HepG2 (cell line): ENCODE results near the gene SCAPER. TPM values are rescaled to one million over a fixed set of nuclear protein-coding genes. Genes with fewer than 3 reads are reported as not detected.

ENCODE experiments used
- ATAC-seq: fragments of 200-7000 bp; cut with Tn5 transposase; 3 replicates; pipeline ENCODE4 v1.9.1; 2020; ENCODE audit warnings: mild to moderate bottlenecking, moderate library complexity
- BruUV-seq: library from RNA; stranded (reverse); fragments of 400-500 nt; replicated peaks from 2 replicates; lab custom pipeline; 2021; lab: Mats Ljungman, UMichigan
- CTCF ChIA-PET: fragments of 300-600 bp; formaldehyde crosslinking; extraction: SDS; loops from one replicate; lab custom pipeline; 2021; ENCODE audit warnings: low total read pairs, inconsistent platforms, low intra/inter-chr PET ratio; lab: Yijun Ruan, JAX
- POLR2A ChIA-PET: fragments of 350-600 bp; sonication (Branson Sonifier 250); formaldehyde crosslinking; loops from one replicate; lab custom pipeline; 2020; ENCODE audit warnings: antibody characterized with exemption, inconsistent platforms; lab: Yijun Ruan, JAX
- DNase-seq: peaks from one replicate; pipeline ENCODE4 v3.0.0-alpha.2; 2015; ENCODE audit warnings: low spot score
- FAIRE-seq: peaks from 3 replicates; lab custom pipeline; 2011; peaks lifted over from hg19 to GRCh38; lab: Jason Lieb, UNC
- H2AFZ ChIP-seq: one replicate; pipeline ENCODE4 v1.6.1; 2011; ENCODE audit warnings: low read length, inconsistent platforms
- H3K27ac ChIP-seq: fragments of 300-600 bp; 3 replicates; pipeline ENCODE4 v1.8.0; 2011; ENCODE audit warnings: mixed run types, mild to moderate bottlenecking, mixed read lengths, low read length, inconsistent platforms; ENCODE audit not compliant: insufficient read depth; ENCODE audit errors: extremely low read length
- H3K27me3 ChIP-seq, 2 experiments: fragments of 200-600 bp in 1 of 2; 2 replicates in 1 of 2; 3 replicates in 1 of 2; pipeline versions ENCODE4 v1.6.0 to v1.8.0; 2011; ENCODE audit warnings: low read length in 2 of 2, mild to moderate bottlenecking in 2 of 2, moderate library complexity in 2 of 2, inconsistent platforms in 1 of 2; ENCODE audit not compliant: insufficient read depth in 2 of 2, control insufficient read depth in 1 of 2
- H3K36me3 ChIP-seq, 2 experiments: fragments of 200-600 bp in 1 of 2; replicated peaks in 1 of 2; 2 replicates in 1 of 2; 3 replicates in 1 of 2; pipeline versions ENCODE4 v1.5.1 to v1.8.0; 2011; ENCODE audit warnings: low read length in 2 of 2, inconsistent platforms in 1 of 2; ENCODE audit not compliant: insufficient read depth in 2 of 2, control insufficient read depth in 1 of 2
- H3K4me1 ChIP-seq: 2 replicates; pipeline ENCODE4 v1.5.1; 2012; ENCODE audit warnings: low read length, inconsistent platforms; ENCODE audit not compliant: insufficient read depth
- H3K4me2 ChIP-seq: 2 replicates; pipeline ENCODE4 v1.6.0; 2011; ENCODE audit warnings: low read depth, low read length, inconsistent platforms
- H3K4me3 ChIP-seq, 3 experiments: fragments of 200-600 bp in 1 of 3; sonication (generic), shearing (Covaris generic) in 1 of 3; replicated peaks in 1 of 3; 2 replicates each; pipeline ENCODE4 v1.5.1; 2011 to 2016; ENCODE audit warnings: low read length in 3 of 3, inconsistent platforms in 2 of 3, low read depth in 2 of 3, mild to moderate bottlenecking in 2 of 3, control low read depth in 1 of 3, mixed read lengths in 1 of 3; ENCODE audit not compliant: insufficient read depth in 1 of 3
- H3K79me2 ChIP-seq: one replicate; pipeline ENCODE4 v1.6.1; 2011; ENCODE audit warnings: low read length, inconsistent platforms; ENCODE audit not compliant: insufficient read depth
- H3K9ac ChIP-seq: 2 replicates; pipeline ENCODE4 v1.6.0; 2011; ENCODE audit warnings: mild to moderate bottlenecking, low read depth, low read length, inconsistent platforms; ENCODE audit not compliant: insufficient read depth
- H3K9me3 ChIP-seq: 2 replicates; pipeline ENCODE4 v1.5.1; 2012; ENCODE audit warnings: mild to moderate bottlenecking, low read length
- H4K20me1 ChIP-seq: 2 replicates; pipeline ENCODE4 v1.6.0; 2011; ENCODE audit warnings: inconsistent platforms, mild to moderate bottlenecking, low read length, moderate library complexity; ENCODE audit not compliant: insufficient read depth
- CENPT ChIP-seq: sonication (generic); formaldehyde crosslinking; IDR thresholded peaks from 2 replicates; pipeline ENCODE4 v1.8.0; 2022; ENCODE audit warnings: low read depth, mild to moderate bottlenecking, moderate library complexity, missing genetic modification reagents
- CHD2 ChIP-seq: IDR thresholded peaks from 2 replicates; pipeline ENCODE4 v1.6.1; 2011; ENCODE audit warnings: low read depth, low read length, improper control_type of control experiment
- MEIS2 ChIP-seq: sonication (generic); formaldehyde crosslinking; IDR thresholded peaks from 2 replicates; pipeline ENCODE4 v1.9.0; 2021; ENCODE audit warnings: mild to moderate bottlenecking, missing genetic modification reagents
- NFAT5 ChIP-seq: sonication (generic); formaldehyde crosslinking; IDR thresholded peaks from 2 replicates; pipeline ENCODE4 v1.4.0; 2020; ENCODE audit warnings: missing genetic modification reagents
- ZNF777 ChIP-seq: sonication (generic); formaldehyde crosslinking; IDR thresholded peaks from 2 replicates; pipeline ENCODE4 v1.4.0; 2020; ENCODE audit warnings: missing genetic modification reagents
- WGBS: methylation state at CpG from one replicate; pipeline ENCODE4 v1.1.6; 2017; ENCODE audit warnings: low lambda C conversion rate; 5-methylcytosine and 5-hydroxymethylcytosine counted together
- in situ Hi-C: cut with HindIII; loops from 2 replicates; pipeline ENCODE4 v1.10.0; 2017; ENCODE audit warnings: low pct_unique_long_range_greater_than_20kb; ENCODE audit not compliant: extremely low pct_ligation_motif_present
- intact Hi-C: fragments of 100-400 bp; cut with micrococcal nuclease; formaldehyde crosslinking; loops from one replicate; pipeline ENCODE4 v1.10.0; 2022; ENCODE audit not compliant: unreplicated experiment
- polyA plus RNA-seq, 8 experiments: library from polyadenylated mRNA; depleted of rRNA in 3 of 8; stranded (reverse) in 7 of 8; unstranded in 1 of 8; fragments of >200 nt; fragmentation: Illumina TruSeq in 4 of 8; extraction: Trizol in 4 of 8; gene quantifications; 2 replicates each; pipeline versions ENCODE4 v1.2.1 to v1.2.3, GENCODE V29; 2011 to 2016; ENCODE audit warnings: low read depth in 4 of 8, missing spikeins in 1 of 8, mixed read lengths in 1 of 8; ENCODE audit not compliant: insufficient read depth in 1 of 8
- total RNA-seq, 5 experiments: library from RNA; depleted of rRNA; stranded (reverse); fragments of >200 nt; fragmentation: Illumina TruSeq; extraction: Trizol; gene quantifications; 2 replicates each; pipeline ENCODE4 v1.2.3, GENCODE V29; 2016; ENCODE audit warnings: low read depth in 1 of 5

SCAPER gene
- total and polyA plus RNA-seq, 2 of the 13 experiments (the other 11 are each of a cell fraction or from before 2014, with no cell fraction given) = 4.3 to 10.5 TPM

- Histone ChIP-seq H3K9me3 (no peaks in the 10 kb centered on the region), H3K4me2 (no peak overlapping the region), H3K27me3 (no peaks in the 10 kb centered on the region), H3K4me3 (no peak overlapping the region), H3K79me2 (no peaks in the 10 kb centered on the region), H3K4me1 (peaks cover 12% of the 10 kb centered on the region; the same call in 1 of the 2 replicates), H2AFZ (no peak overlapping the region), H4K20me1 (no peaks in the 10 kb centered on the region), H3K36me3 (no peaks in the 10 kb centered on the region), H3K27ac (no peak overlapping the region), H3K9ac (no peak overlapping the region)
- no peak for FAIRE-seq
- DNase-seq = no peak
- in situ Hi-C loops = no loop called here
- CTCF ChIA-PET = no interaction called here
- 6% methylated on average over 1 of the region's 1 CpG for WGBS
- POLR2A ChIA-PET = no interaction called here
- intact Hi-C loops = no loop called here
- no peak for TF ChIP-seq ZNF777 (CRISPR knock-in tag)
- TF ChIP-seq NFAT5 (CRISPR knock-in tag) = no peak
- no peak for TF ChIP-seq MEIS2 (CRISPR knock-in tag)
- TF ChIP-seq CENPT (CRISPR knock-in tag) = no peak
- TF ChIP-seq CHD2 = no peak
- ATAC-seq = no peak
- no TSS peak for BruUV-seq
Measured at GRCh38 chr15:76483018-76483417, 422.1 kb downstream of the SCAPER start.
